WTC11 (cell line): ENCODE data around the gene SLC25A38. TPM values are rescaled to one million over a fixed set of nuclear protein-coding genes. Genes with fewer than 3 reads are reported as not detected.

Experiments
- ATAC-seq: fragments of 200-7000 bp; cut with Tn5 transposase; 2 replicates; pipeline ENCODE4 v1.10.0; 2021; ENCODE audit warnings: mild to moderate bottlenecking, moderate library complexity
- CTCF ChIA-PET: fragments of 300-600 bp; sonication (Branson Sonifier 250); formaldehyde crosslinking; loops from one replicate; lab custom pipeline; 2021; ENCODE audit warnings: antibody characterized with exemption; lab: Charles Lee
- POLR2A ChIA-PET: fragments of 350-600 bp; sonication (Branson Sonifier 250); formaldehyde crosslinking; loops from one replicate; lab custom pipeline; 2021; ENCODE audit warnings: antibody characterized with exemption; lab: Charles Lee
- DNase-seq: peaks from one replicate; pipeline ENCODE4 v3.0.0; 2021; ENCODE audit warnings: low spot score
- H3K27ac Mint-ChIP-seq: 2 replicates; pipeline ENCODE4 v1.8.0; 2021; ENCODE audit warnings: mixed read lengths
- H3K27me3 Mint-ChIP-seq: 2 replicates; pipeline ENCODE4 v1.8.0; 2021; ENCODE audit warnings: low read depth, mild to moderate bottlenecking, moderate library complexity, mixed read lengths
- H3K36me3 Mint-ChIP-seq: 2 replicates; pipeline ENCODE4 v1.8.0; 2021; ENCODE audit warnings: mixed read lengths
- H3K4me1 Mint-ChIP-seq: 2 replicates; pipeline ENCODE4 v1.8.0; 2022; ENCODE audit warnings: mixed read lengths
- H3K4me3 Mint-ChIP-seq: 2 replicates; pipeline ENCODE4 v1.8.0; 2021; ENCODE audit warnings: mild to moderate bottlenecking, moderate library complexity, mixed read lengths
- H3K9me3 Mint-ChIP-seq: 2 replicates; pipeline ENCODE4 v1.8.0; 2021; ENCODE audit warnings: mixed read lengths
- CBFB ChIP-seq: sonication (generic); formaldehyde crosslinking; IDR thresholded peaks from 2 replicates; pipeline ENCODE4 v1.8.1; 2022; ENCODE audit warnings: mild to moderate bottlenecking, low read depth, missing genetic modification reagents
- CREB1 ChIP-seq: sonication (generic); formaldehyde crosslinking; IDR thresholded peaks from 2 replicates; pipeline ENCODE4 v1.8.0; 2023; ENCODE audit warnings: mild to moderate bottlenecking, missing genetic modification reagents
- EMX1 ChIP-seq: fragments of 250-450 bp; sonication (Bioruptor Pico); IDR thresholded peaks from 2 replicates; pipeline ENCODE4 v1.8.0; 2021; ENCODE audit warnings: mild to moderate bottlenecking
- ESRRA ChIP-seq: sonication (generic); formaldehyde crosslinking; IDR thresholded peaks from 2 replicates; pipeline ENCODE4 v1.8.1; 2022; ENCODE audit warnings: mild to moderate bottlenecking, missing genetic modification reagents, borderline replicate concordance
- JUN ChIP-seq: sonication (generic); formaldehyde crosslinking; IDR thresholded peaks from 2 replicates; pipeline ENCODE4 v1.8.0; 2023; ENCODE audit warnings: mild to moderate bottlenecking, missing genetic modification reagents
- KAT7 ChIP-seq: sonication (generic); formaldehyde crosslinking; IDR thresholded peaks from 2 replicates; pipeline ENCODE4 v1.8.1; 2023; ENCODE audit warnings: missing genetic modification reagents, mild to moderate bottlenecking, borderline replicate concordance
- NR1H2 ChIP-seq: sonication (generic); formaldehyde crosslinking; IDR thresholded peaks from 2 replicates; pipeline ENCODE4 v1.9.0; 2021; ENCODE audit warnings: mild to moderate bottlenecking, moderate library complexity, missing genetic modification reagents
- SMAD3 ChIP-seq: sonication (generic); formaldehyde crosslinking; IDR thresholded peaks from 2 replicates; pipeline ENCODE4 v1.8.0; 2022; ENCODE audit warnings: missing genetic modification reagents, mild to moderate bottlenecking, borderline replicate concordance
- ZNF121 ChIP-seq: sonication (generic); formaldehyde crosslinking; IDR thresholded peaks from 2 replicates; pipeline ENCODE4 v1.8.0; 2023; ENCODE audit warnings: missing genetic modification reagents
- ZNF232 ChIP-seq: sonication (generic); formaldehyde crosslinking; IDR thresholded peaks from 2 replicates; pipeline ENCODE4 v1.8.0; 2022; ENCODE audit warnings: mild to moderate bottlenecking, missing genetic modification reagents
- ZNF263 ChIP-seq: sonication (generic); formaldehyde crosslinking; IDR thresholded peaks from 2 replicates; pipeline ENCODE4 v1.8.1; 2022; ENCODE audit warnings: low read depth, mild to moderate bottlenecking, moderate library complexity, missing genetic modification reagents
- total RNA-seq: library from RNA; stranded (reverse); gene quantifications from 3 replicates; pipeline ENCODE4 v1.2.3, GENCODE V29; 2021
- TF ChIP-seq, protein P1 (sequence below): sonication (generic); formaldehyde crosslinking; IDR thresholded peaks from 2 replicates; pipeline ENCODE4 v1.8.1; 2023; ENCODE audit warnings: mild to moderate bottlenecking, missing genetic modification reagents
- TF ChIP-seq, protein P2 (sequence below): fragments of 250-450 bp; sonication (Bioruptor Pico); IDR thresholded peaks from 2 replicates; pipeline ENCODE4 v1.9.0; 2021; ENCODE audit warnings: mild to moderate bottlenecking
- TF ChIP-seq, protein P3 (sequence below): sonication (generic); formaldehyde crosslinking; conservative IDR thresholded peaks from 2 replicates; pipeline ENCODE4 v1.8.1; 2023; ENCODE audit warnings: mild to moderate bottlenecking, low read depth, missing genetic modification reagents, moderate library complexity
- TF ChIP-seq, protein P4 (sequence below): sonication (generic); formaldehyde crosslinking; IDR thresholded peaks from 2 replicates; pipeline ENCODE4 v1.8.1; 2022; ENCODE audit warnings: mild to moderate bottlenecking, moderate library complexity, missing genetic modification reagents
- TF ChIP-seq, protein P5 (sequence below): sonication (generic); formaldehyde crosslinking; IDR thresholded peaks from 2 replicates; pipeline ENCODE4 v1.8.1; 2022; ENCODE audit warnings: low read depth, mild to moderate bottlenecking, moderate library complexity, missing genetic modification reagents, borderline replicate concordance
- TF ChIP-seq, protein P6 (sequence below): fragments of 250-450 bp; sonication (Bioruptor Pico); IDR thresholded peaks from 2 replicates; pipeline ENCODE4 v1.8.0; 2021; ENCODE audit warnings: mild to moderate bottlenecking
- TF ChIP-seq, protein P7 (sequence below): fragments of 250-450 bp; sonication (Bioruptor Pico); IDR thresholded peaks from 2 replicates; pipeline ENCODE4 v2.1.2; 2022; ENCODE audit warnings: mild to moderate bottlenecking, moderate library complexity
- TF ChIP-seq, protein P8 (sequence below): sonication (generic); formaldehyde crosslinking; IDR thresholded peaks from 2 replicates; pipeline ENCODE4 v1.8.0; 2022; ENCODE audit warnings: mild to moderate bottlenecking, missing genetic modification reagents

Gene SLC25A38
- total RNA-seq, 1 experiment from 2014 or later = 34.9 TPM

DNA sequence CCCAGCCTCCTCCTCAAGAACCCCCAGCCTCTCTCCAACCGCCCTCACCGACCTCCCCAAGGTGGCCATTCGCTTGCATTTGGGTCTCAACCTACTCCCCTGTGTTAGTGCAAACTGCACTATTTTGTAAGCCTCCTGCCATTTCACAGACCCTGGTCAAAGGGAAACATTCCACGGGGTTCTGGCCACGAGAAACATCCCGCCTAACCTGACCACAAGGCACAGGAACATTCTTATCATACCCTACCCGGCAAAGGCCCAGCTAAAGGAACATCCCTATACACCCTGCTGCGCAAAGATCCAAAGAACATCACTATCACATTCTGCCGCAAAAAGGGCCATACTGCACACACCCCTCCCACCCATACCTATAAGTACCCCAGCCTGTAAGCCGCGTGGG is 46.3 kb downstream of the SLC25A38 start:
- TF ChIP-seq CREB1 = no peak
- TF ChIP-seq, protein P1, sequence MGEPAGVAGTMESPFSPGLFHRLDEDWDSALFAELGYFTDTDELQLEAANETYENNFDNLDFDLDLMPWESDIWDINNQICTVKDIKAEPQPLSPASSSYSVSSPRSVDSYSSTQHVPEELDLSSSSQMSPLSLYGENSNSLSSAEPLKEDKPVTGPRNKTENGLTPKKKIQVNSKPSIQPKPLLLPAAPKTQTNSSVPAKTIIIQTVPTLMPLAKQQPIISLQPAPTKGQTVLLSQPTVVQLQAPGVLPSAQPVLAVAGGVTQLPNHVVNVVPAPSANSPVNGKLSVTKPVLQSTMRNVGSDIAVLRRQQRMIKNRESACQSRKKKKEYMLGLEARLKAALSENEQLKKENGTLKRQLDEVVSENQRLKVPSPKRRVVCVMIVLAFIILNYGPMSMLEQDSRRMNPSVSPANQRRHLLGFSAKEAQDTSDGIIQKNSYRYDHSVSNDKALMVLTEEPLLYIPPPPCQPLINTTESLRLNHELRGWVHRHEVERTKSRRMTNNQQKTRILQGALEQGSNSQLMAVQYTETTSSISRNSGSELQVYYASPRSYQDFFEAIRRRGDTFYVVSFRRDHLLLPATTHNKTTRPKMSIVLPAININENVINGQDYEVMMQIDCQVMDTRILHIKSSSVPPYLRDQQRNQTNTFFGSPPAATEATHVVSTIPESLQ (CRISPR knock-in tag) = no peak
- ATAC-seq (no peak), DNase-seq (no peak)
- ChIA-PET POLR2A (no interaction called here), CTCF (interaction anchor here (2.4 kb wide), 1 partner anchor 18 kb away, joined by 7 read pairs; no protein-coding TSS in a partner anchor)
- Mint-ChIP-seq H3K4me3 (no peak overlapping the region), H3K9me3 (no peaks in the 10 kb centered on the region), H3K27me3 (no peaks in the 10 kb centered on the region), H3K4me1 (peaks cover 3% of the 10 kb centered on the region; the same call in 1 of the 2 replicates), H3K36me3 (no peaks in the 10 kb centered on the region), H3K27ac (0 out of 2 replicates have a peak overlapping the region, but pooled peaks have one; percentile 10)

DNA sequence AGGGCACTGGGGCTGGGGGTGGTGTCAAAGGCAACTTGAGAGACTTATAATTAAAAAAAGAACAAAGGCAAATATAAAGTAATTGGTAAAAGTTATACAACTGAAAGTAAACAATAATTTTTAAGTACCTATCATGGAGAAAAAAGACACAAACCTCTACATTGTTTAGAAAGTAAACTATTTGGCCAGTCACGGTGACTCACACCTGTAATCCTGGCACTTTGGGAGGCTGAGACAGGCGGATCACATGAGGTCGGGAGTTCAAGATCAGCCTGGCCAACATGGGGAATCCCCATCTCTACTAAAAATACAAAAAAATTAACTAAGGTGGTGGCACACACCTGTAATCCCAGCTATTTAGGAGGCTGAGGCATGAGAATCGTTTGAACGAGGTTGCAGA is 49.2 kb downstream of the SLC25A38 start:
- DNase-seq (no peak), ATAC-seq (no peak)
- no peak overlapping the region for H3K27ac Mint-ChIP-seq
- no peak overlapping the region for H3K4me3 Mint-ChIP-seq
- no peaks in the 10 kb centered on the region for H3K27me3 Mint-ChIP-seq
- TF ChIP-seq NR1H2 (CRISPR knock-in tag) = no peak
- ChIA-PET POLR2A (no interaction called here), CTCF (no interaction called here)
- no peaks in the 10 kb centered on the region for H3K36me3 Mint-ChIP-seq
- peaks cover 6% of the 10 kb centered on the region for H3K4me1 Mint-ChIP-seq
- H3K9me3 Mint-ChIP-seq = no peaks in the 10 kb centered on the region

DNA sequence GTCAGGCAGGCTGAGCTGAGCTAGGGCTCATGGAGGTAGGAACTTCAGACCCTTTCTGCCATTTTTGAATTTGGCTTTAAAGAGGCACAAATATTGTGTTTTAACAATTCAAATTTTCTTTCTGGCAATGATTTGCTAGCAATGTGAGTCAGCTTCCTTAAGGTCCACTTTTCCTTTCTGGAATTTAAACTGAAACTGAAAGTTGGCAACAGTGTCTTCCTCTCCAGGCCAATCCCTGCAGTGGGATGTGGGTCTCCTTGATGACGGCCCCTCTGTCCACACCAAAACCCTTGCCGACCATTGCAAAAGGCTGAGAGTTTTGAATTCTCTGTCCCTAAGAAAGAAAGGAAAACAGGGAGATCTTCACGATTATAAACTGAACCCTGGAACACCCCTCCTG is 50.5 kb downstream of the SLC25A38 start:
- ChIA-PET CTCF (interaction anchor here (1.0 kb wide), 1 partner anchor 65 kb away, joined by 3 read pairs; no protein-coding TSS in a partner anchor), POLR2A (no interaction called here)
- H3K4me3 Mint-ChIP-seq = no peak overlapping the region
- TF ChIP-seq, protein P2, sequence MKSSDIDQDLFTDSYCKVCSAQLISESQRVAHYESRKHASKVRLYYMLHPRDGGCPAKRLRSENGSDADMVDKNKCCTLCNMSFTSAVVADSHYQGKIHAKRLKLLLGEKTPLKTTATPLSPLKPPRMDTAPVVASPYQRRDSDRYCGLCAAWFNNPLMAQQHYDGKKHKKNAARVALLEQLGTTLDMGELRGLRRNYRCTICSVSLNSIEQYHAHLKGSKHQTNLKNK (CRISPR knock-in tag) = no peak
- TF ChIP-seq, protein P3, sequence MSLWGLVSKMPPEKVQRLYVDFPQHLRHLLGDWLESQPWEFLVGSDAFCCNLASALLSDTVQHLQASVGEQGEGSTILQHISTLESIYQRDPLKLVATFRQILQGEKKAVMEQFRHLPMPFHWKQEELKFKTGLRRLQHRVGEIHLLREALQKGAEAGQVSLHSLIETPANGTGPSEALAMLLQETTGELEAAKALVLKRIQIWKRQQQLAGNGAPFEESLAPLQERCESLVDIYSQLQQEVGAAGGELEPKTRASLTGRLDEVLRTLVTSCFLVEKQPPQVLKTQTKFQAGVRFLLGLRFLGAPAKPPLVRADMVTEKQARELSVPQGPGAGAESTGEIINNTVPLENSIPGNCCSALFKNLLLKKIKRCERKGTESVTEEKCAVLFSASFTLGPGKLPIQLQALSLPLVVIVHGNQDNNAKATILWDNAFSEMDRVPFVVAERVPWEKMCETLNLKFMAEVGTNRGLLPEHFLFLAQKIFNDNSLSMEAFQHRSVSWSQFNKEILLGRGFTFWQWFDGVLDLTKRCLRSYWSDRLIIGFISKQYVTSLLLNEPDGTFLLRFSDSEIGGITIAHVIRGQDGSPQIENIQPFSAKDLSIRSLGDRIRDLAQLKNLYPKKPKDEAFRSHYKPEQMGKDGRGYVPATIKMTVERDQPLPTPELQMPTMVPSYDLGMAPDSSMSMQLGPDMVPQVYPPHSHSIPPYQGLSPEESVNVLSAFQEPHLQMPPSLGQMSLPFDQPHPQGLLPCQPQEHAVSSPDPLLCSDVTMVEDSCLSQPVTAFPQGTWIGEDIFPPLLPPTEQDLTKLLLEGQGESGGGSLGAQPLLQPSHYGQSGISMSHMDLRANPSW (CRISPR knock-in tag) = no peak
- no peak for TF ChIP-seq SMAD3 (CRISPR knock-in tag)
- TF ChIP-seq JUN (CRISPR knock-in tag) = no peak
- TF ChIP-seq ZNF232 (CRISPR knock-in tag) = no peak
- TF ChIP-seq EMX1 (CRISPR knock-in tag) = no peak
- TF ChIP-seq, protein P4, sequence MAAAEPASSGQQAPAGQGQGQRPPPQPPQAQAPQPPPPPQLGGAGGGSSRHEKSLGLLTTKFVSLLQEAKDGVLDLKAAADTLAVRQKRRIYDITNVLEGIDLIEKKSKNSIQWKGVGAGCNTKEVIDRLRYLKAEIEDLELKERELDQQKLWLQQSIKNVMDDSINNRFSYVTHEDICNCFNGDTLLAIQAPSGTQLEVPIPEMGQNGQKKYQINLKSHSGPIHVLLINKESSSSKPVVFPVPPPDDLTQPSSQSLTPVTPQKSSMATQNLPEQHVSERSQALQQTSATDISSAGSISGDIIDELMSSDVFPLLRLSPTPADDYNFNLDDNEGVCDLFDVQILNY = no peak
- TF ChIP-seq ZNF263 (CRISPR knock-in tag) = no peak
- TF ChIP-seq, protein P5, sequence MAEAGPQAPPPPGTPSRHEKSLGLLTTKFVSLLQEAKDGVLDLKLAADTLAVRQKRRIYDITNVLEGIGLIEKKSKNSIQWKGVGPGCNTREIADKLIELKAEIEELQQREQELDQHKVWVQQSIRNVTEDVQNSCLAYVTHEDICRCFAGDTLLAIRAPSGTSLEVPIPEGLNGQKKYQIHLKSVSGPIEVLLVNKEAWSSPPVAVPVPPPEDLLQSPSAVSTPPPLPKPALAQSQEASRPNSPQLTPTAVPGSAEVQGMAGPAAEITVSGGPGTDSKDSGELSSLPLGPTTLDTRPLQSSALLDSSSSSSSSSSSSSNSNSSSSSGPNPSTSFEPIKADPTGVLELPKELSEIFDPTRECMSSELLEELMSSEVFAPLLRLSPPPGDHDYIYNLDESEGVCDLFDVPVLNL (CRISPR knock-in tag) = no peak
- no peak for TF ChIP-seq ESRRA (CRISPR knock-in tag)
- TF ChIP-seq, protein P6, sequence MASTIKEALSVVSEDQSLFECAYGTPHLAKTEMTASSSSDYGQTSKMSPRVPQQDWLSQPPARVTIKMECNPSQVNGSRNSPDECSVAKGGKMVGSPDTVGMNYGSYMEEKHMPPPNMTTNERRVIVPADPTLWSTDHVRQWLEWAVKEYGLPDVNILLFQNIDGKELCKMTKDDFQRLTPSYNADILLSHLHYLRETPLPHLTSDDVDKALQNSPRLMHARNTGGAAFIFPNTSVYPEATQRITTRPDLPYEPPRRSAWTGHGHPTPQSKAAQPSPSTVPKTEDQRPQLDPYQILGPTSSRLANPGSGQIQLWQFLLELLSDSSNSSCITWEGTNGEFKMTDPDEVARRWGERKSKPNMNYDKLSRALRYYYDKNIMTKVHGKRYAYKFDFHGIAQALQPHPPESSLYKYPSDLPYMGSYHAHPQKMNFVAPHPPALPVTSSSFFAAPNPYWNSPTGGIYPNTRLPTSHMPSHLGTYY (CRISPR knock-in tag) = no peak
- TF ChIP-seq, protein P7, sequence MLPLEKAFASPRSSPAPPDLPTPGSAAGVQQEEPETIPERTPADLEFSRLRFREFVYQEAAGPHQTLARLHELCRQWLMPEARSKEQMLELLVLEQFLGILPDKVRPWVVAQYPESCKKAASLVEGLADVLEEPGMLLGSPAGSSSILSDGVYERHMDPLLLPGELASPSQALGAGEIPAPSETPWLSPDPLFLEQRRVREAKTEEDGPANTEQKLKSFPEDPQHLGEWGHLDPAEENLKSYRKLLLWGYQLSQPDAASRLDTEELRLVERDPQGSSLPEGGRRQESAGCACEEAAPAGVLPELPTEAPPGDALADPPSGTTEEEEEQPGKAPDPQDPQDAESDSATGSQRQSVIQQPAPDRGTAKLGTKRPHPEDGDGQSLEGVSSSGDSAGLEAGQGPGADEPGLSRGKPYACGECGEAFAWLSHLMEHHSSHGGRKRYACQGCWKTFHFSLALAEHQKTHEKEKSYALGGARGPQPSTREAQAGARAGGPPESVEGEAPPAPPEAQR = no peak
- no peak for TF ChIP-seq ZNF121 (CRISPR knock-in tag)
- no peak for TF ChIP-seq KAT7 (CRISPR knock-in tag)
- TF ChIP-seq CBFB (CRISPR knock-in tag) = no peak
- TF ChIP-seq, protein P8, sequence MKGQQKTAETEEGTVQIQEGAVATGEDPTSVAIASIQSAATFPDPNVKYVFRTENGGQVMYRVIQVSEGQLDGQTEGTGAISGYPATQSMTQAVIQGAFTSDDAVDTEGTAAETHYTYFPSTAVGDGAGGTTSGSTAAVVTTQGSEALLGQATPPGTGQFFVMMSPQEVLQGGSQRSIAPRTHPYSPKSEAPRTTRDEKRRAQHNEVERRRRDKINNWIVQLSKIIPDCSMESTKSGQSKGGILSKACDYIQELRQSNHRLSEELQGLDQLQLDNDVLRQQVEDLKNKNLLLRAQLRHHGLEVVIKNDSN (CRISPR knock-in tag) = no peak
- no peaks in the 10 kb centered on the region for H3K27me3 Mint-ChIP-seq
- DNase-seq (no peak), ATAC-seq (no peak)
- H3K9me3 Mint-ChIP-seq = no peaks in the 10 kb centered on the region
- no peaks in the 10 kb centered on the region for H3K36me3 Mint-ChIP-seq
- peaks cover 7% of the 10 kb centered on the region for H3K4me1 Mint-ChIP-seq
- no peak overlapping the region for H3K27ac Mint-ChIP-seq
